Omental fat pad (tissue), 4 donors: ENCODE data around the gene SPTBN1. TPM values are rescaled to one million over a fixed set of nuclear protein-coding genes. Genes with fewer than 3 reads are reported as not detected.
A peak's percentile ranks its signal among the peaks of the same experiment; 100 is the strongest.

Experiments used
- ATAC-seq: fragments of 150-250 bp; one replicate; pipeline ENCODE4 v1.9.1; 2016; ENCODE audit warnings: mild to moderate bottlenecking, moderate library complexity; ENCODE audit not compliant: low FRiP score
- DNase-seq: peaks from one replicate; pipeline ENCODE4 v3.0.0-alpha.2; 2019; ENCODE audit warnings: low spot score
- CTCF ChIP-seq, 3 donors: fragments of 450-650 bp; IDR thresholded peaks; one replicate each; pipeline ENCODE4 v1.5.1; 2016 to 2017; ENCODE audit warnings: antibody characterized with exemption in 3 of 3, mild to moderate bottlenecking in 3 of 3, moderate library complexity in 2 of 3
- total RNA-seq, 4 donors: library from RNA; depleted of rRNA; stranded (reverse); fragments of >200 nt; gene quantifications; one replicate each; pipeline ENCODE4 v1.1.0, GENCODE V29; 2016

The SPTBN1 gene
- total RNA-seq, 4 donors from 2014 or later, result 681 to 1,046 (median 964) TPM

GRCh38 chr2:54550547-54550946 is 94.4 kb downstream of the SPTBN1 start:
- ATAC-seq (no peak), DNase-seq (no peak)
- no peak for TF ChIP-seq CTCF (IDR thresholded peaks at IDR 0.05)

GRCh38 chr2:54551123-54551756 is 95.1 kb downstream of the SPTBN1 start:
- no peak for ATAC-seq

GRCh38 chr2:54553075-54553474 is 96.9 kb downstream of the SPTBN1 start:
- no peak for ATAC-seq
- TF ChIP-seq CTCF (IDR thresholded peaks at IDR 0.05), result no peak

More at GRCh38 chr2:54551123-54551756, 95.1 kb downstream of the SPTBN1 start:
- no peak for DNase-seq
- no peak for TF ChIP-seq CTCF (IDR thresholded peaks at IDR 0.05)

GRCh38 chr2:54553775-54554174 is 97.6 kb downstream of the SPTBN1 start:
- DNase-seq (no peak), ATAC-seq (no peak)
- TF ChIP-seq CTCF (IDR thresholded peaks at IDR 0.05), result no peak

More at GRCh38 chr2:54553075-54553474, 96.9 kb downstream of the SPTBN1 start:
- DNase-seq, result no peak

GRCh38 chr2:54555318-54555837 is 99.3 kb downstream of the SPTBN1 start:
- TF ChIP-seq CTCF (IDR thresholded peaks at IDR 0.05), result no peak
- ATAC-seq (no peak), DNase-seq (no peak)

- TF ChIP-seq CTCF (IDR thresholded peaks at IDR 0.05), result no peak
- ATAC-seq (peak; percentile 68), DNase-seq (no peak)
These were observed 100.5 kb downstream of the SPTBN1 start for GRCh38 chr2:54556621-54557121.

- DNase-seq, result no peak
- TF ChIP-seq CTCF (IDR thresholded peaks at IDR 0.05), result no peak
- no peak for ATAC-seq
These were observed 101.1 kb downstream of the SPTBN1 start for GRCh38 chr2:54557211-54557600.
